Natural killer cell (primary cell): ENCODE data around the gene C10orf71. TPM values are rescaled to one million over a fixed set of nuclear protein-coding genes. Genes with fewer than 3 reads are reported as not detected.

Experiments
- ATAC-seq, 3 donors: fragments of 150-1000 bp in 2 of 3; fragments of 200-7000 bp in 1 of 3; cut with Tn5 transposase; 1 replicate in 1 of 3; 2 replicates in 2 of 3; pipeline ENCODE4 v1.10.0; 2021; ENCODE audit warnings: mild to moderate bottlenecking in 2 of 3, moderate library complexity in 2 of 3
- DNase-seq, 2 donors: peaks; one replicate each; pipeline versions ENCODE4 v3.0.0 to v3.0.0-alpha.2; 2013 to 2021; ENCODE audit warnings: mixed read lengths in 1 of 2
- H3K27ac ChIP-seq: one replicate; pipeline ENCODE4 v1.5.1; 2013; ENCODE audit warnings: mild to moderate bottlenecking, low read length
- H3K27me3 ChIP-seq: one replicate; pipeline ENCODE4 v1.6.1; 2013; ENCODE audit warnings: low read length; ENCODE audit not compliant: control insufficient read depth, insufficient read depth
- H3K36me3 ChIP-seq: one replicate; pipeline ENCODE4 v1.6.1; 2013; ENCODE audit warnings: low read length; ENCODE audit not compliant: control insufficient read depth, insufficient read depth
- H3K4me1 ChIP-seq: one replicate; pipeline ENCODE4 v1.6.1; 2013; ENCODE audit warnings: low read length; ENCODE audit not compliant: control insufficient read depth, insufficient read depth
- H3K4me3 ChIP-seq: one replicate; pipeline ENCODE4 v1.5.1; 2013; ENCODE audit warnings: low read length
- H3K9me3 ChIP-seq: one replicate; pipeline ENCODE4 v1.6.1; 2013; ENCODE audit warnings: low read length; ENCODE audit not compliant: control insufficient read depth, insufficient read depth
- H3K27ac Mint-ChIP-seq, 2 donors: one replicate each; pipeline ENCODE4 v1.8.0; 2022; ENCODE audit warnings: mild to moderate bottlenecking in 2 of 2, mixed read lengths in 2 of 2, moderate library complexity in 1 of 2
- H3K27me3 Mint-ChIP-seq, 2 donors: one replicate each; pipeline ENCODE4 v1.8.0; 2022; ENCODE audit warnings: low read depth in 2 of 2, mixed read lengths in 2 of 2
- H3K36me3 Mint-ChIP-seq: one replicate; pipeline ENCODE4 v1.8.0; 2022; ENCODE audit warnings: mixed read lengths
- H3K4me1 Mint-ChIP-seq, 2 donors: one replicate each; pipeline ENCODE4 v1.8.0; 2022; ENCODE audit warnings: mixed read lengths in 2 of 2
- H3K4me3 Mint-ChIP-seq: one replicate; pipeline ENCODE4 v1.8.0; 2022; ENCODE audit warnings: mild to moderate bottlenecking, moderate library complexity, mixed read lengths
- H3K9me3 Mint-ChIP-seq, 2 donors: one replicate each; pipeline ENCODE4 v1.8.0; 2022; ENCODE audit warnings: mixed read lengths in 2 of 2
- WGBS: methylation state at CpG from one replicate; pipeline ENCODE4 v1.1.7; 2013; ENCODE audit warnings: missing lambda C conversion rate; ENCODE audit not compliant: insufficient coverage; 5-methylcytosine and 5-hydroxymethylcytosine counted together
- intact Hi-C: fragments of 100-400 bp; cut with micrococcal nuclease; formaldehyde crosslinking; loops from one replicate; pipeline ENCODE4 v1.14.2; 2022
- total RNA-seq, 4 donors: library from RNA; stranded (reverse); fragments of 120-200 nt in 1 of 4; gene quantifications; one replicate each; pipeline versions ENCODE4 v1.2.3 to v1.2.4, GENCODE V29; 2013 to 2022
- TF ChIP-seq, protein P1 (sequence below): fragments of 200-600 bp; IDR thresholded peaks from one replicate; pipeline ENCODE4 v1.8.0; 2022; ENCODE audit warnings: antibody characterized with exemption

C10orf71 gene
- total RNA-seq, 3 donors from 2014 or later (not counting 1 experiment from before 2014, with no cell fraction given): not detected

- H3K4me3 Mint-ChIP-seq: no peak overlapping the region
- peak overlapping the region in 1 of 2 donors; percentile 57 for H3K27ac Mint-ChIP-seq
Measured at GRCh38 chr10:49300140-49300974, 1.4 kb downstream of the C10orf71 start.

GRCh38 chr10:49301302-49301701 is 2.3 kb downstream of the C10orf71 start:
- H3K27me3 ChIP-seq: no peaks in the 10 kb centered on the region
- Mint-ChIP-seq H3K27me3 (peaks cover 5 to 17% of the 10 kb centered on the region in 2 donors), H3K4me1 (peaks cover 14 to 20% of the 10 kb centered on the region in 2 donors), H3K4me3 (no peak overlapping the region), H3K9me3 (no peaks in the 10 kb centered on the region), H3K27ac (no peak overlapping the region), H3K36me3 (no peaks in the 10 kb centered on the region)
- no peak overlapping the region for H3K4me3 ChIP-seq
- DNase-seq (no peak), ATAC-seq (no peak)
- no peaks in the 10 kb centered on the region for H3K9me3 ChIP-seq
- intact Hi-C loops: no loop called here
- peaks cover 15% of the 10 kb centered on the region for H3K4me1 ChIP-seq
- no peaks in the 10 kb centered on the region for H3K36me3 ChIP-seq
- no peak overlapping the region for H3K27ac ChIP-seq
- WGBS: 94% methylated on average over 1 of the region's 1 CpG
- TF ChIP-seq, protein P1, sequence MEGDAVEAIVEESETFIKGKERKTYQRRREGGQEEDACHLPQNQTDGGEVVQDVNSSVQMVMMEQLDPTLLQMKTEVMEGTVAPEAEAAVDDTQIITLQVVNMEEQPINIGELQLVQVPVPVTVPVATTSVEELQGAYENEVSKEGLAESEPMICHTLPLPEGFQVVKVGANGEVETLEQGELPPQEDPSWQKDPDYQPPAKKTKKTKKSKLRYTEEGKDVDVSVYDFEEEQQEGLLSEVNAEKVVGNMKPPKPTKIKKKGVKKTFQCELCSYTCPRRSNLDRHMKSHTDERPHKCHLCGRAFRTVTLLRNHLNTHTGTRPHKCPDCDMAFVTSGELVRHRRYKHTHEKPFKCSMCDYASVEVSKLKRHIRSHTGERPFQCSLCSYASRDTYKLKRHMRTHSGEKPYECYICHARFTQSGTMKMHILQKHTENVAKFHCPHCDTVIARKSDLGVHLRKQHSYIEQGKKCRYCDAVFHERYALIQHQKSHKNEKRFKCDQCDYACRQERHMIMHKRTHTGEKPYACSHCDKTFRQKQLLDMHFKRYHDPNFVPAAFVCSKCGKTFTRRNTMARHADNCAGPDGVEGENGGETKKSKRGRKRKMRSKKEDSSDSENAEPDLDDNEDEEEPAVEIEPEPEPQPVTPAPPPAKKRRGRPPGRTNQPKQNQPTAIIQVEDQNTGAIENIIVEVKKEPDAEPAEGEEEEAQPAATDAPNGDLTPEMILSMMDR: no peak

More at GRCh38 chr10:49300140-49300974, 1.4 kb downstream of the C10orf71 start:
- no peak for DNase-seq
- WGBS: 83% methylated on average over 6 of the region's 6 CpGs
- no peaks in the 10 kb centered on the region for H3K36me3 ChIP-seq
- no peaks in the 10 kb centered on the region for H3K9me3 Mint-ChIP-seq
- H3K27ac ChIP-seq: no peak overlapping the region
- no peaks in the 10 kb centered on the region for H3K27me3 ChIP-seq
- H3K36me3 Mint-ChIP-seq: no peaks in the 10 kb centered on the region
- TF ChIP-seq, protein P1: no peak
- no peaks in the 10 kb centered on the region for H3K9me3 ChIP-seq
- no peak overlapping the region for H3K4me3 ChIP-seq
- H3K4me1 ChIP-seq: peaks cover 15% of the 10 kb centered on the region
- intact Hi-C loops: no loop called here
- peaks cover 14 to 20% of the 10 kb centered on the region in 2 donors for H3K4me1 Mint-ChIP-seq
- ATAC-seq: peak in 1 of 3 donors; percentile 22
- peaks cover 5 to 17% of the 10 kb centered on the region in 2 donors for H3K27me3 Mint-ChIP-seq

DNA sequence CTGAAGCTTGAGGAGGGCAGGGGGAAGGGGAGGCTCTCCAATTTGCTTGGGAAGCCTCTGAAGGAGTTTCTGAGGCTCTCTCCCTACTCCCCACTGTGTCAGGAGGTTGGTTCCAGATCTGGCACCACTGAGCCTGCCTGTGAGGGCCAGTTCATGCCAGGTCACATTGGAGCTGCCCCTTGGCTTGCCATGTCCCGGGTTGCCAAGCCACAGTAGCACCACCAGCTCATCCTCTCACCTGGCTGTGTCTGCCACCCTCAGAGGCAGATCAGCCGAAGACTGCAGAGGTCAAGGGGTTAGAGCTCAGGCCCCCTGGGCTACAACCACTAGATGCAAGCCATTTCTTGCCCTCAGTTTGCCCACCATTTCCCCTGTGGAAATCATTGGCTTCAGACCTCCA is 3.1 kb downstream of the C10orf71 start:
- TF ChIP-seq, protein P1: no peak
- Histone ChIP-seq H3K4me3 (no peak overlapping the region), H3K4me1 (peaks cover 15% of the 10 kb centered on the region), H3K36me3 (no peaks in the 10 kb centered on the region), H3K27me3 (no peaks in the 10 kb centered on the region), H3K27ac (no peak overlapping the region), H3K9me3 (no peaks in the 10 kb centered on the region)
- peaks cover 5 to 12% of the 10 kb centered on the region in 2 donors for H3K27me3 Mint-ChIP-seq
- no peak for DNase-seq
- no peak for ATAC-seq
- no peak overlapping the region for H3K4me3 Mint-ChIP-seq
- WGBS: 83% methylated on average over 2 of the region's 2 CpGs
- peaks cover 14 to 20% of the 10 kb centered on the region in 2 donors for H3K4me1 Mint-ChIP-seq
- no peaks in the 10 kb centered on the region for H3K36me3 Mint-ChIP-seq
- H3K9me3 Mint-ChIP-seq: no peaks in the 10 kb centered on the region
- H3K27ac Mint-ChIP-seq: no peak overlapping the region
- intact Hi-C loops: no loop called here
